ENCODE data around the gene EEPD1. TPM values are rescaled to one million over a fixed set of nuclear protein-coding genes. Genes with fewer than 3 reads are reported as not detected.

Gene EEPD1
- total and polyA plus RNA-seq, 8 donors, result 14.0 to 134 (median 19.4) TPM

- H3K36me3 ChIP-seq, result no peaks in the 10 kb centered on the region
- peak overlapping the region in 2 of 5 donors; percentile 79 to 80 for H3K27ac ChIP-seq
- TF ChIP-seq, protein P1, sequence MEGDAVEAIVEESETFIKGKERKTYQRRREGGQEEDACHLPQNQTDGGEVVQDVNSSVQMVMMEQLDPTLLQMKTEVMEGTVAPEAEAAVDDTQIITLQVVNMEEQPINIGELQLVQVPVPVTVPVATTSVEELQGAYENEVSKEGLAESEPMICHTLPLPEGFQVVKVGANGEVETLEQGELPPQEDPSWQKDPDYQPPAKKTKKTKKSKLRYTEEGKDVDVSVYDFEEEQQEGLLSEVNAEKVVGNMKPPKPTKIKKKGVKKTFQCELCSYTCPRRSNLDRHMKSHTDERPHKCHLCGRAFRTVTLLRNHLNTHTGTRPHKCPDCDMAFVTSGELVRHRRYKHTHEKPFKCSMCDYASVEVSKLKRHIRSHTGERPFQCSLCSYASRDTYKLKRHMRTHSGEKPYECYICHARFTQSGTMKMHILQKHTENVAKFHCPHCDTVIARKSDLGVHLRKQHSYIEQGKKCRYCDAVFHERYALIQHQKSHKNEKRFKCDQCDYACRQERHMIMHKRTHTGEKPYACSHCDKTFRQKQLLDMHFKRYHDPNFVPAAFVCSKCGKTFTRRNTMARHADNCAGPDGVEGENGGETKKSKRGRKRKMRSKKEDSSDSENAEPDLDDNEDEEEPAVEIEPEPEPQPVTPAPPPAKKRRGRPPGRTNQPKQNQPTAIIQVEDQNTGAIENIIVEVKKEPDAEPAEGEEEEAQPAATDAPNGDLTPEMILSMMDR (IDR thresholded peaks at IDR 0.05), result no peak
- TF ChIP-seq EP300 (IDR thresholded peaks at IDR 0.05) (no peak), POLR2A (IDR thresholded peaks at IDR 0.05) (no peak), POLR2AphosphoS5 (IDR thresholded peaks at IDR 0.05) (no peak)
- H3K4me1 ChIP-seq, result peaks cover 25 to 81% (median 41%) of the 10 kb centered on the region in 4 donors
- no peak for DNase-seq
- WGBS, 5 donors, result 87 to 98% (median 96%) methylated on average over 9 of the region's 9 CpGs
- intact Hi-C loops (cut with DNase I; ENCODE audit: low total_unique reads), result no loop called here
- H3K27me3 ChIP-seq, result no peaks in the 10 kb centered on the region
- H3K4me3 ChIP-seq, result no peak overlapping the region
- H3K9me3 ChIP-seq, result no peaks in the 10 kb centered on the region
Measured at GRCh38 chr7:36279926-36280315, 126.9 kb downstream of the EEPD1 start.

- 10 to 15% (median 13%) methylated on average over 17 to 18 of the region's 18 CpGs for WGBS, 5 donors
- intact Hi-C loops (cut with DNase I; ENCODE audit: low total_unique reads), result no loop called here
- no peaks in the 10 kb centered on the region for H3K36me3 ChIP-seq
- no peaks in the 10 kb centered on the region for H3K9me3 ChIP-seq
- peak overlapping the region; percentile 15 to 80 (median 77) for H3K27ac ChIP-seq
- peak overlapping the region in 2 of 4 donors; percentile 18 to 25 for H3K4me3 ChIP-seq
- peak; percentile 69 to 85 for DNase-seq
- H3K27me3 ChIP-seq, result no peaks in the 10 kb centered on the region
- TF ChIP-seq POLR2AphosphoS5 (IDR thresholded peaks at IDR 0.05), result peak in 1 of 3 donors; percentile 64
- no peak for TF ChIP-seq EP300 (IDR thresholded peaks at IDR 0.05)
- peaks cover 25 to 93% (median 41%) of the 10 kb centered on the region in 4 donors for H3K4me1 ChIP-seq
Measured at GRCh38 chr7:36280840-36281812, 128.1 kb downstream of the EEPD1 start.

DNA sequence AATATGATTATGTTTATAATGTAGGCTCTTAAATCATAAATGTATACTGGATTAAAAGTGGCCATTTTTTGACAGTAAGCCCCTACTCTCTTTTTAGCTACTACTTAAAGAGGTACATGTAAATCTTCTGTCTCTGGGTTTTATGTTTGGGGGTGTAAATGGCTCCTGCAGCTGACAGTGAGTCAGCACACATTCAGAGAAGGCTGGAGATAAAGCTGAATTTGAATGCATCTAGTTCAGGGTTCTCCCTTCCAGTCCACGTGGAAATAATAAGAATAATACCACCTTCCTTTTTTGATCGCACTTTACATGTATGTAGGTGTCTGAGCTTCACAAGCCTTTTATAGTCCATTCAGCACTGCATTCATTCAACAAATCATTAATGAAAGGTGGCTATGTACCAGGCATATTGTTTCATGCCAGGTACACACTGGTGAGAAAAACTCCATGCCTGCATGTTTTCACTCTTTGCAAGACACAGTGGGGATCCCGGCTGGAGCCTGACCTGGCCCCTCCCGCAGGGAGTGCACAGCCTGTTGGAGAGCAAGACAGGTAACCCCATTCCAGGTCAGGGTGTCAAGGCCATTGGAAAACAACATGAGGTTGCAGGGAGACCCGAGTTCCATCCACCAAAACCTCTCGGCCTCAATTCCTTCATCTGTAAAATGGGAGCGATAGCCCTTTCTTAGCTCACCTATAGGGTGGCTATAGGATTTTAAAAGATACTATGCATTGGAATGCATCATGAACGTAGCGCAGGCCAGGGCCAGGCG, 129.1 kb downstream of the EEPD1 start:
- no peaks in the 10 kb centered on the region for H3K27me3 ChIP-seq
- 83 to 89% (median 86%) methylated on average over 10 of the region's 10 CpGs for WGBS, 5 donors
- H3K27ac ChIP-seq, result peak overlapping the region in 2 of 5 donors; percentile 77 to 80
- H3K4me1 ChIP-seq, result peaks cover 29 to 95% (median 42%) of the 10 kb centered on the region in 4 donors
- H3K4me3 ChIP-seq, result no peak overlapping the region
- intact Hi-C loops (cut with DNase I; ENCODE audit: low total_unique reads), result no loop called here
- TF ChIP-seq, protein P1 (IDR thresholded peaks at IDR 0.05), result no peak
- no peak for TF ChIP-seq POLR2A (IDR thresholded peaks at IDR 0.05)
- TF ChIP-seq POLR2AphosphoS5 (IDR thresholded peaks at IDR 0.05), result no peak
- TF ChIP-seq EP300 (IDR thresholded peaks at IDR 0.05), result no peak
- H3K9me3 ChIP-seq, result no peaks in the 10 kb centered on the region
- DNase-seq, result no peak
- no peaks in the 10 kb centered on the region for H3K36me3 ChIP-seq

- Histone ChIP-seq H3K36me3 (peaks cover 0 to 9% (median 5%) of the 10 kb centered on the region in 4 donors), H3K4me3 (no peak overlapping the region), H3K27me3 (no peaks in the 10 kb centered on the region), H3K4me1 (peaks cover 24 to 96% (median 45%) of the 10 kb centered on the region in 4 donors), H3K9me3 (no peaks in the 10 kb centered on the region), H3K27ac (peak overlapping the region in 2 of 5 donors; percentile 59 to 66)
- WGBS, 5 donors, result 79 to 91% (median 88%) methylated on average over 9 of the region's 9 CpGs
- intact Hi-C loops (cut with DNase I; ENCODE audit: low total_unique reads), result no loop called here
- TF ChIP-seq EP300 (IDR thresholded peaks at IDR 0.05) (no peak), POLR2A (IDR thresholded peaks at IDR 0.05) (no peak), POLR2AphosphoS5 (IDR thresholded peaks at IDR 0.05) (no peak)
- TF ChIP-seq, protein P1 (IDR thresholded peaks at IDR 0.05), result no peak
- DNase-seq, result no peak
Measured at GRCh38 chr7:36283181-36283580, 130.1 kb downstream of the EEPD1 start.
